Erythroblast (primary cell): ENCODE measurements around the gene ASAH2.
"Not testable (repeated sequence)": the region's sequence is repeated elsewhere in the genome, so short reads cannot be mapped to it uniquely, and the experiment has no call there.

Experiments
- DNase-seq, 2 experiments: peaks; one replicate each; lab custom pipeline; 2025; lab: John Stamatoyannopoulos, UW
- GATA1 ChIP-seq: IDR thresholded peaks from 2 replicates; pipeline ENCODE4 v1.6.1; 2011; ENCODE audit warnings: low read depth, mild to moderate bottlenecking, control low read depth, low read length, moderate library complexity
- POLR2A ChIP-seq: IDR thresholded peaks from 2 replicates; pipeline ENCODE4 v1.6.1; 2011; ENCODE audit warnings: mild to moderate bottlenecking, low read length

The ASAH2 gene

GRCh38 chr10:50279489-50279888 lies 28.2 kb upstream of the ASAH2 start:
- peak; percentile 24 to 29 for DNase-seq
- TF ChIP-seq POLR2A (no peak), GATA1 (no peak)

- peak; percentile 53 to 72 for DNase-seq
- TF ChIP-seq GATA1 (no peak), POLR2A (no peak)
These were observed 24.4 kb upstream of the ASAH2 start for GRCh38 chr10:50275650-50276235.

DNA sequence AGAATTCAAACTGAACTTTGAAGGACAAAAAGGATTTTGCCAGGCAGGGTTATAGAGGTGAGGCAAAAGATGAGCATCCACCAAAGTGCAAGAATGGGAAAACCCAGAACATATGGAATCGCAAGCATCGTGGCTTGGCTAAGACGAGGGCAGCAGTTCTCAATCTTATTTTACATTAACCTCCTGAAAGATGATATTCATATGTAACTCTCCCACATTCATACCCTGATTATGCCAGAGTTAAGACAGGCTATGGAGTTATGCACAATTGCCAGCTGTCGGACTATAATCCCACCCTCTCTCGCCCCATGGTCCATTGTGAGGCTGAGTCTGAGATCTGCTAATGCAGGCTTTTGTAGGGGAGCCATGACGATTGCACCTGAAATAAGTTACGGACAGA lies 21.2 kb upstream of the ASAH2 start:
- TF ChIP-seq GATA1 = no peak
- no peak for TF ChIP-seq POLR2A
- DNase-seq = no peak

DNA sequence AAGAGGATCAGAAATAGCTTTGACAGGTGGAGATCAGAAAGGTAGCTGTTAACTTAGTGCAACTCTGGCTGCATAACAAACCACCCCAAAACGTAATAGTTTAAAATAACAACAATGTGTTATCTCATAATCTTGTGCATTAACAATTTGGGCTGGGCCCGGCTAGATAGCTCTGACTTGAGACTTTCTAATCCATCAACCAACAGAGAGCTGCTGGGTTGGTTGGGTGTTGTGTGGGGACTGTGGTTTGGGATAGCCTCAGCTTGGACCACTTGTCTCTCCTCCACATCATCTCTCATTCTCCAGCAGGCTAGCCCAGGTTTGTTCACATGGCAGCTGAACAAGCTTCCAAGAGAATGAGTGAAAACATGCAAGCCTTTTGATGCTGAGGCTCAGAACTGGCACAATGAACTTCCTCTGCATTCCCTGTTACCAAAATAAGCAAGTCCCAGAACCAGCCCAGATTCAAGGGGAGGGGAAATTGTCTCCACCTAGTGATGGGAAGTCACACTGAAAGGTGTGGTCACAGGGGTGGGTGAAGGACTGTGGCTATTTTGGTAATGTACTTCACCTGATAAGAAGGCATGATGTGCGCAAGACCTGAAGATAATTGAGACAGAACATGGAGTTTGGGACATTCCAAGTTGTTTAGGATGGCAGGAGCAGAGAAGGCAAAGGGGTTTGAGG lies 20.4 kb upstream of the ASAH2 start:
- DNase-seq = no peak
- TF ChIP-seq POLR2A (no peak), GATA1 (no peak)

DNA sequence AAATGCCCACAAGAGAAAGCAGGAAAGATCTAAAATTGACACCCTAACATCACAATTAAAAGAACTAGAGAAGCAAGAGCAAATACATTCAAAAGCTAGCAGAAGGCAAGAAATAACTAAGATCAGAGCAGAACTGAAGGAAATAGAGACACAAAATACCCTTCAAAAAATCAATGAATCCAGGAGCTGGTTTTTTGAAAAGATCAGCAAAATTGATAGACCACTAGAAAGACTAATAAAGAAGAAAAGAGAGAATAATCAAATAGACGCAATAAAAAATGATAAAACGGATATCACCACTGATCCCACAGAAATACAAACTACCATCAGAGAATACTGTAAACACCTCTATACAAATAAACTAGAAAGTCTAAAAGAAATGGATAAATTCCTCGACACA lies 16.6 kb upstream of the ASAH2 start:
- DNase-seq = not testable (repeated sequence)

DNA sequence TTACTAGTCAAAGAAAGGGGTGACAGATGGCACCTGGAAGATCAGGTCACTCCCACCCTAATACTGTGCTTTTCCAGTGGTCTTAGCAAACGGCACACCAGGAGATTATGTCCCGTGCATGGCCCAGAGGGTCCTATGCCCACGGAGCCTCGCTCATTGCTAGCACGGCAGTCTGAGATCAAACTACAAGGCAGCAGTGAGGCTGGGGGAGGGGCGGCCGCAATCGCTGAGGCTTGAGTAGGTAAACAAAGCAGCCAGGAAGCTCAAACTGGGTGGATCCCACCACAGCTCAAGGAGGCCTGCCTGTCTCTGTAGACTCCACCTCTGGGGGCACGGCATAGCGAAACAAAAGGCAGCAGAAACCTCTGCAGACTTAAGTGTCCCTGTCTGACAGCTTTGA lies 11.3 kb upstream of the ASAH2 start:
- not testable (repeated sequence) for DNase-seq

- no peak for DNase-seq
- TF ChIP-seq POLR2A (no peak), GATA1 (no peak)
These were observed 9.5 kb upstream of the ASAH2 start for GRCh38 chr10:50260791-50261281.

DNA sequence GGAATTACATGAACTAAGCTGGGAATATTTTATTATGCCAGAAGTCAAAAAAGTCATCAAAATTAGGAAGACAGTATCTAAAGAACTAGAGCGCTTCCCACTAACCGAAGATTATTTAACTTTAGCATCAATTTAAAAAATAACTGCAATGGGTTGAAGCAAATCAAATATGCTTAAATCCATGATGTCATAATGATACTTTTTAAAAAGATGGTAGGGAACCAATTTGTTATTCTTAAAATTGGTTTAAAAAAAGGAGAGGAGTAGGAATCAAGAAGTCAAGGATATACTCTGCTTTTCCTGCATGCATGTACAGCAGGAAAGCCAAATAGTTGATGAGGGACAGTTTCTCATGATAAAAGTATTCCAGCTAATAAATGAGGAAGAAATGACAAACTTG lies 3.2 kb upstream of the ASAH2 start:
- no peak for DNase-seq
- TF ChIP-seq POLR2A (no peak), GATA1 (no peak)

GRCh38 chr10:50250096-50250854 lies 1.0 kb downstream of the ASAH2 start:
- TF ChIP-seq POLR2A (no peak), GATA1 (no peak)
- DNase-seq = no peak

- no peak for DNase-seq
- TF ChIP-seq POLR2A = no peak
- no peak for TF ChIP-seq GATA1
These were observed 2.7 kb downstream of the ASAH2 start for GRCh38 chr10:50248598-50248997.

GRCh38 chr10:50248062-50248461 lies 3.3 kb downstream of the ASAH2 start:
- TF ChIP-seq POLR2A (no peak), GATA1 (no peak)
- no peak for DNase-seq

- no peak for TF ChIP-seq GATA1
- TF ChIP-seq POLR2A = no peak
These were observed 7.1 kb downstream of the ASAH2 start for GRCh38 chr10:50244201-50244600.

DNA sequence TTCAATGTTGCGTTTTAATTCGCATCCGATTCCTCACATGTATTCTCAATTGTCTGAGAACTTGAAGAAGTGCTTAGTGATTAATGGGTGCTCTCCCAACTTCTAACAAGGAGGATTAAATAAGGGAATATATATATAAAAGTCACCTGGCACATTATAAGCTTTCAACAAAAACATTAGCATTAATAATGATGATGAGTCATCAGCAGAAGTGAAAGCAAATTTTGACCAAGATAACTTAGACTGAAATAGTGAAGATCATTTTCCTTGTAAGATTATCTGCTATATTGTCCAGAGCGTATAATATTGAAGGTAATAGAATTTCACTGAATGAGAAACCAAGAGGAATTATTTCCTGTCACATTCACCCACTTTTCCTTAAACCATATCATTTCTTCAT lies 8.5 kb downstream of the ASAH2 start:
- TF ChIP-seq GATA1 (no peak), POLR2A (no peak)
- no peak for DNase-seq

More at GRCh38 chr10:50244201-50244600, 7.1 kb downstream of the ASAH2 start:
- no peak for DNase-seq

DNA sequence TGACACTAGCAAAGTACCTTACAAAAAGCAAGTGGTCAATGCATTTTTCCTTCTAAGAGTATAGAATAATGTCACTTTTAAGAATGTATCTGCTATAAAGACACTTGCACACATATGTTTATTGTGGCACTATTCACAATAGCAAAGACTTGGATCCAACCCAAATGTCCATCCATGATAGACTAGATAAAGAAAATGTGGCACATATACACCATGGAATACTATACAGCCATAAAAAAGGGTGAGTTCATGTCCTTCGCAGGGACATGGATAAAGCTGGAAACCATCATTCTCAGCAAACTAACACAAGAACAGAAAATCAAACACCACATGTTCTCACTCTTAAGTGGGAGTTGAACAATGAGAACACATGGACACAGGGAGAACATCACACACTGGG lies 9.8 kb downstream of the ASAH2 start:
- DNase-seq = not testable (repeated sequence)
